HG03520 (cell line): ENCODE data around the gene COPZ2.
"Not testable (repeated sequence)": the region's sequence is repeated elsewhere in the genome, so short reads cannot be mapped to it uniquely, and the experiment has no call there.

Experiments
- ATAC-seq: cut with Tn5 transposase; IDR thresholded peaks from one replicate; pipeline ENCODE4 v1.9.1; 2021; ENCODE audit warnings: mild to moderate bottlenecking, moderate library complexity; ENCODE audit not compliant: unreplicated experiment

COPZ2 gene

GRCh38 chr17:48037036-48037837 is at the start of gene COPZ2:
Gene COPZ2, minus strand, starts transcription at chr17:48037797. Its CDS starts 20 bp downstream, at chr17:48037777.
- peak; percentile 46 for ATAC-seq

GRCh38 chr17:48084932-48085331 is 47.3 kb upstream of the COPZ2 start:
- ATAC-seq = no peak

GRCh38 chr17:48081858-48082257 is 44.3 kb upstream of the COPZ2 start:
- no peak for ATAC-seq

- ATAC-seq = not testable (repeated sequence)
These were observed 39.6 kb upstream of the COPZ2 start for GRCh38 chr17:48077152-48077551.

- ATAC-seq = no peak
These were observed 36.9 kb upstream of the COPZ2 start for GRCh38 chr17:48074322-48075081.

- not testable (repeated sequence) for ATAC-seq
These were observed 36.0 kb upstream of the COPZ2 start for GRCh38 chr17:48073566-48074094.

- ATAC-seq = not testable (repeated sequence)
These were observed 35.2 kb upstream of the COPZ2 start for GRCh38 chr17:48072811-48073210.

- ATAC-seq = no peak
These were observed 34.1 kb upstream of the COPZ2 start for GRCh38 chr17:48071654-48072053.

- ATAC-seq = no peak
These were observed 32.6 kb upstream of the COPZ2 start for GRCh38 chr17:48070195-48070594.

GRCh38 chr17:48068491-48068961 is 30.9 kb upstream of the COPZ2 start:
- ATAC-seq = no peak

GRCh38 chr17:48067808-48068207 is 30.2 kb upstream of the COPZ2 start:
- not testable (repeated sequence) for ATAC-seq

- no peak for ATAC-seq
These were observed 29.6 kb upstream of the COPZ2 start for GRCh38 chr17:48067245-48067644.

- ATAC-seq = no peak
These were observed 29.1 kb upstream of the COPZ2 start for GRCh38 chr17:48066656-48067055.

- no peak for ATAC-seq
These were observed 28.6 kb upstream of the COPZ2 start for GRCh38 chr17:48066192-48066591.

- no peak for ATAC-seq
These were observed 27.0 kb upstream of the COPZ2 start for GRCh38 chr17:48064638-48065037.

GRCh38 chr17:48062273-48062672 is 24.7 kb upstream of the COPZ2 start:
- no peak for ATAC-seq

- no peak for ATAC-seq
These were observed 22.7 kb upstream of the COPZ2 start for GRCh38 chr17:48060249-48060648.

- ATAC-seq = no peak
These were observed 21.6 kb upstream of the COPZ2 start for GRCh38 chr17:48059125-48059668.

- no peak for ATAC-seq
These were observed 21.0 kb upstream of the COPZ2 start for GRCh38 chr17:48058393-48059124.

- no peak for ATAC-seq
These were observed 20.0 kb upstream of the COPZ2 start for GRCh38 chr17:48057626-48058025.

- ATAC-seq = no peak
These were observed 19.3 kb upstream of the COPZ2 start for GRCh38 chr17:48056879-48057278.
